Activated naive CD4-positive, alpha-beta T cell treated with anti-CD3 and anti-CD28 coated beads for 36 hours (primary cell): ENCODE results near the gene USPL1. TPM values are rescaled to one million over a fixed set of nuclear protein-coding genes. Genes with fewer than 3 reads are reported as not detected.

Experiments used
- CTCF ChIA-PET: fragments of 350-600 bp; sonication (Branson Sonifier 250); formaldehyde crosslinking; loops from one replicate; lab custom pipeline; 2021; ENCODE audit warnings: antibody characterized with exemption; lab: Charles Lee
- DNase-seq: peaks from one replicate; pipeline ENCODE4 v3.0.0-alpha.2; 2020
- H3K27ac Mint-ChIP-seq: one replicate; pipeline ENCODE4 v1.8.0; 2021; ENCODE audit warnings: mild to moderate bottlenecking, mixed read lengths
- H3K27me3 Mint-ChIP-seq: one replicate; pipeline ENCODE4 v1.8.0; 2021; ENCODE audit warnings: low read depth, mixed read lengths
- H3K36me3 Mint-ChIP-seq: one replicate; pipeline ENCODE4 v1.8.0; 2021; ENCODE audit warnings: low read depth, mixed read lengths
- H3K4me1 Mint-ChIP-seq: one replicate; pipeline ENCODE4 v1.8.0; 2021; ENCODE audit warnings: low read depth, mixed read lengths
- H3K4me3 Mint-ChIP-seq: one replicate; pipeline ENCODE4 v1.8.0; 2021; ENCODE audit warnings: mild to moderate bottlenecking, moderate library complexity, mixed read lengths
- H3K9me3 Mint-ChIP-seq: one replicate; pipeline ENCODE4 v1.8.0; 2021; ENCODE audit warnings: mixed read lengths
- intact Hi-C: fragments of 100-400 bp; cut with micrococcal nuclease; formaldehyde crosslinking; loops from one replicate; pipeline ENCODE4 v1.15.1; 2023
- total RNA-seq, 2 experiments: library from RNA; stranded (reverse); gene quantifications; one replicate each; pipeline ENCODE4 v1.2.3, GENCODE V29; 2021

Gene USPL1
- total RNA-seq, result 10 to 100 TPM; 10.7 to 11.3 TPM

- Mint-ChIP-seq H3K4me1 (peaks cover 29% of the 10 kb centered on the region), H3K27ac (no peak within 1 kb of the TSS), H3K36me3 (peaks cover 6% of the 10 kb centered on the region), H3K9me3 (no peaks in the 10 kb centered on the region), H3K4me3 (no peak within 1 kb of the TSS), H3K27me3 (no peaks in the 10 kb centered on the region)
- DNase-seq, result peak; percentile 98
- intact Hi-C loops, result loop anchor here (1.0 to 10.0 kb wide), 18 partner anchors 9 to 1429 kb away; partner anchors contain the start of genes KATNAL1, SLC7A1 and UBL3
- CTCF ChIA-PET, result interaction anchor here (0.6 to 1.6 kb wide), 7 partner anchors 17 to 1969 kb away, joined by 3 to 5 read pairs (median 3); no protein-coding TSS in a partner anchor
These were observed at the start of gene USPL1 for GRCh38 chr13:30617315-30618185. TSS of gene USPL1 (plus strand) at chr13:30617920. CDS start at chr13:30621141, 3,221 bp downstream.

GRCh38 chr13:30569901-30570576 lies 47.7 kb upstream of the USPL1 start:
- intact Hi-C loops, result loop anchor here (5.0 kb wide), 1 partner anchor 263 kb away; the partner anchor contains the start of gene KATNAL1
- H3K27ac Mint-ChIP-seq, result no peak overlapping the region
- H3K4me3 Mint-ChIP-seq, result no peak overlapping the region
- no peaks in the 10 kb centered on the region for H3K36me3 Mint-ChIP-seq
- no peak for DNase-seq
- CTCF ChIA-PET, result no interaction called here
- peaks cover 20% of the 10 kb centered on the region for H3K4me1 Mint-ChIP-seq
- H3K27me3 Mint-ChIP-seq, result no peaks in the 10 kb centered on the region
- H3K9me3 Mint-ChIP-seq, result no peaks in the 10 kb centered on the region

- Mint-ChIP-seq H3K4me1 (peaks cover 20% of the 10 kb centered on the region), H3K9me3 (no peaks in the 10 kb centered on the region), H3K27ac (no peak overlapping the region), H3K27me3 (no peaks in the 10 kb centered on the region), H3K36me3 (no peaks in the 10 kb centered on the region), H3K4me3 (no peak overlapping the region)
- intact Hi-C loops, result loop anchor here (5.0 kb wide), 1 partner anchor 263 kb away; the partner anchor contains the start of gene KATNAL1
- CTCF ChIA-PET, result interaction anchor here (1.1 kb wide), 1 partner anchor 101 kb away, joined by 3 read pairs; no protein-coding TSS in a partner anchor
- DNase-seq, result no peak
These were observed 47.0 kb upstream of the USPL1 start for GRCh38 chr13:30570691-30571090.

GRCh38 chr13:30572859-30573275 lies 44.9 kb upstream of the USPL1 start:
- H3K4me3 Mint-ChIP-seq, result peak overlapping the region; percentile 41
- peak; percentile 29 for DNase-seq
- H3K4me1 Mint-ChIP-seq, result peaks cover 33% of the 10 kb centered on the region
- H3K36me3 Mint-ChIP-seq, result no peaks in the 10 kb centered on the region
- H3K9me3 Mint-ChIP-seq, result no peaks in the 10 kb centered on the region
- peak overlapping the region; percentile 12 for H3K27ac Mint-ChIP-seq
- H3K27me3 Mint-ChIP-seq, result no peaks in the 10 kb centered on the region
- intact Hi-C loops, result loop anchor here (1.0 to 5.0 kb wide), 6 partner anchors 36 to 440 kb away; partner anchors contain the start of genes KATNAL1 and USPL1
- CTCF ChIA-PET, result interaction anchor here (0.6 to 1.2 kb wide), 5 partner anchors 8 to 295 kb away, joined by 3 to 5 read pairs (median 3); no protein-coding TSS in a partner anchor

- CTCF ChIA-PET, result no interaction called here
- Mint-ChIP-seq H3K4me3 (no peak overlapping the region), H3K27me3 (no peaks in the 10 kb centered on the region), H3K9me3 (no peaks in the 10 kb centered on the region), H3K4me1 (peaks cover 23% of the 10 kb centered on the region), H3K36me3 (no peaks in the 10 kb centered on the region), H3K27ac (no peak overlapping the region)
- intact Hi-C loops, result loop anchor here (5.0 kb wide), 1 partner anchor 226 kb away; no protein-coding TSS in a partner anchor
- DNase-seq, result peak; percentile 54
These were observed 41.2 kb upstream of the USPL1 start for GRCh38 chr13:30576528-30576927.

GRCh38 chr13:30577401-30577852 lies 40.3 kb upstream of the USPL1 start:
- Mint-ChIP-seq H3K4me3 (no peak overlapping the region), H3K9me3 (no peaks in the 10 kb centered on the region), H3K36me3 (no peaks in the 10 kb centered on the region), H3K27me3 (no peaks in the 10 kb centered on the region), H3K27ac (no peak overlapping the region), H3K4me1 (peaks cover 18% of the 10 kb centered on the region)
- CTCF ChIA-PET, result interaction anchor here (0.6 to 0.9 kb wide), 4 partner anchors 14 to 326 kb away, joined by 3 to 6 read pairs (median 4); no protein-coding TSS in a partner anchor
- peak; percentile 26 for DNase-seq
- intact Hi-C loops, result loop anchor here (5.0 kb wide), 1 partner anchor 225 kb away; no protein-coding TSS in a partner anchor

- no peaks in the 10 kb centered on the region for H3K9me3 Mint-ChIP-seq
- no peaks in the 10 kb centered on the region for H3K36me3 Mint-ChIP-seq
- intact Hi-C loops, result loop anchor here (1.0 kb wide), 1 partner anchor 449 kb away; no protein-coding TSS in a partner anchor
- no peak overlapping the region for H3K4me3 Mint-ChIP-seq
- DNase-seq, result no peak
- CTCF ChIA-PET, result interaction anchor here (1.0 to 1.8 kb wide), 4 partner anchors 104 to 449 kb away, joined by 3 to 8 read pairs (median 4); no protein-coding TSS in a partner anchor
- no peak overlapping the region for H3K27ac Mint-ChIP-seq
- H3K27me3 Mint-ChIP-seq, result no peaks in the 10 kb centered on the region
- peaks cover 12% of the 10 kb centered on the region for H3K4me1 Mint-ChIP-seq
These were observed 36.7 kb upstream of the USPL1 start for GRCh38 chr13:30580852-30581502.

GRCh38 chr13:30581582-30581981 lies 36.1 kb upstream of the USPL1 start:
- H3K27me3 Mint-ChIP-seq, result no peaks in the 10 kb centered on the region
- H3K4me1 Mint-ChIP-seq, result peaks cover 9% of the 10 kb centered on the region
- no peaks in the 10 kb centered on the region for H3K36me3 Mint-ChIP-seq
- CTCF ChIA-PET, result interaction anchor here (1.0 to 1.8 kb wide), 4 partner anchors 43 to 449 kb away, joined by 4 to 8 read pairs (median 4); no protein-coding TSS in a partner anchor
- peak; percentile 26 for DNase-seq
- H3K9me3 Mint-ChIP-seq, result no peaks in the 10 kb centered on the region
- H3K27ac Mint-ChIP-seq, result no peak overlapping the region
- intact Hi-C loops, result loop anchor here (1.0 kb wide), 1 partner anchor 449 kb away; no protein-coding TSS in a partner anchor
- no peak overlapping the region for H3K4me3 Mint-ChIP-seq

GRCh38 chr13:30584051-30584731 lies 33.5 kb upstream of the USPL1 start:
- CTCF ChIA-PET, result interaction anchor here (0.7 to 1.0 kb wide), 4 partner anchors 27 to 454 kb away, joined by 3 to 6 read pairs (median 3); no protein-coding TSS in a partner anchor
- no peak overlapping the region for H3K4me3 Mint-ChIP-seq

GRCh38 chr13:30585748-30586262 lies 31.9 kb upstream of the USPL1 start:
- Mint-ChIP-seq H3K4me3 (no peak overlapping the region), H3K4me1 (no peaks in the 10 kb centered on the region), H3K9me3 (no peaks in the 10 kb centered on the region), H3K27ac (no peak overlapping the region), H3K27me3 (no peaks in the 10 kb centered on the region), H3K36me3 (no peaks in the 10 kb centered on the region)
- DNase-seq, result no peak
- intact Hi-C loops, result no loop called here
- CTCF ChIA-PET, result no interaction called here

More at GRCh38 chr13:30584051-30584731, 33.5 kb upstream of the USPL1 start:
- Mint-ChIP-seq H3K27ac (no peak overlapping the region), H3K4me1 (no peaks in the 10 kb centered on the region), H3K9me3 (no peaks in the 10 kb centered on the region), H3K36me3 (no peaks in the 10 kb centered on the region), H3K27me3 (no peaks in the 10 kb centered on the region)
- intact Hi-C loops, result no loop called here
- no peak for DNase-seq

- no peaks in the 10 kb centered on the region for H3K36me3 Mint-ChIP-seq
- no peaks in the 10 kb centered on the region for H3K9me3 Mint-ChIP-seq
- no peak overlapping the region for H3K27ac Mint-ChIP-seq
- CTCF ChIA-PET, result no interaction called here
- no peaks in the 10 kb centered on the region for H3K27me3 Mint-ChIP-seq
- intact Hi-C loops, result no loop called here
- DNase-seq, result no peak
- H3K4me3 Mint-ChIP-seq, result no peak overlapping the region
- H3K4me1 Mint-ChIP-seq, result no peaks in the 10 kb centered on the region
These were observed 30.5 kb upstream of the USPL1 start for GRCh38 chr13:30587231-30587630.
